ENCODE data around the gene RNF115. TPM values are rescaled to one million over a fixed set of nuclear protein-coding genes. Genes with fewer than 3 reads are reported as not detected.

The RNF115 gene
- total RNA-seq, 1 experiment from 2014 or later, result 17.5 TPM

GRCh38 chr1:145858901-145859490 is 35.1 kb upstream of the RNF115 start, which contains the start of gene PIAS3:
PIAS3 (minus strand) TSS chr1:145859081; CDS start chr1:145858990, 91 bp downstream.
- Histone ChIP-seq H3K27me3 (replicated peaks; ENCODE audit: control insufficient read depth, insufficient read depth, low read length) (no peaks in the 10 kb centered on the region), H3K4me3 (ENCODE audit: low read depth, low read length) (peak within 1 kb of the TSS; percentile 85), H3K9me3 (no peaks in the 10 kb centered on the region), H3K36me3 (ENCODE audit: control insufficient read depth, insufficient read depth, low read length) (peaks cover 3% of the 10 kb centered on the region; the same call in 1 of the 2 replicates), H3K4me1 (peaks cover 3% of the 10 kb centered on the region; the same call in 1 of the 2 replicates)
- Mint-ChIP-seq H3K4me1 (ENCODE audit: low read depth, unreplicated experiment) (peaks cover 7% of the 10 kb centered on the region), H3K36me3 (ENCODE audit: insufficient read depth, unreplicated experiment) (peaks cover 18% of the 10 kb centered on the region), H3K27me3 (ENCODE audit: insufficient read depth, unreplicated experiment) (no peaks in the 10 kb centered on the region), H3K4me3 (ENCODE audit: unreplicated experiment) (peak within 1 kb of the TSS; percentile 92), H3K27ac (ENCODE audit: unreplicated experiment) (peak within 1 kb of the TSS; percentile 78), H3K9me3 (ENCODE audit: unreplicated experiment) (no peaks in the 10 kb centered on the region)
- intact Hi-C loops (cut with micrococcal nuclease; ENCODE audit: unreplicated experiment), result loop anchor here (1.0 to 2.0 kb wide), 2 partner anchors 14 to 26 kb away; partner anchors contain the start of genes ANKRD35 and NUDT17
- peak; percentile 96 to 97 for DNase-seq
- TF ChIP-seq, protein P1, sequence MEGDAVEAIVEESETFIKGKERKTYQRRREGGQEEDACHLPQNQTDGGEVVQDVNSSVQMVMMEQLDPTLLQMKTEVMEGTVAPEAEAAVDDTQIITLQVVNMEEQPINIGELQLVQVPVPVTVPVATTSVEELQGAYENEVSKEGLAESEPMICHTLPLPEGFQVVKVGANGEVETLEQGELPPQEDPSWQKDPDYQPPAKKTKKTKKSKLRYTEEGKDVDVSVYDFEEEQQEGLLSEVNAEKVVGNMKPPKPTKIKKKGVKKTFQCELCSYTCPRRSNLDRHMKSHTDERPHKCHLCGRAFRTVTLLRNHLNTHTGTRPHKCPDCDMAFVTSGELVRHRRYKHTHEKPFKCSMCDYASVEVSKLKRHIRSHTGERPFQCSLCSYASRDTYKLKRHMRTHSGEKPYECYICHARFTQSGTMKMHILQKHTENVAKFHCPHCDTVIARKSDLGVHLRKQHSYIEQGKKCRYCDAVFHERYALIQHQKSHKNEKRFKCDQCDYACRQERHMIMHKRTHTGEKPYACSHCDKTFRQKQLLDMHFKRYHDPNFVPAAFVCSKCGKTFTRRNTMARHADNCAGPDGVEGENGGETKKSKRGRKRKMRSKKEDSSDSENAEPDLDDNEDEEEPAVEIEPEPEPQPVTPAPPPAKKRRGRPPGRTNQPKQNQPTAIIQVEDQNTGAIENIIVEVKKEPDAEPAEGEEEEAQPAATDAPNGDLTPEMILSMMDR (IDR thresholded peaks at IDR 0.05; ENCODE audit: insufficient read depth in 1 of 2, low read depth in 1 of 2, low read length in 1 of 2, severe bottlenecking in 1 of 2, unreplicated experiment in 1 of 2), result no peak
- ChIA-PET POLR2A (interaction anchor here (0.6 to 2.1 kb wide), 13 partner anchors 9 to 180 kb away, joined by 3 to 30 read pairs (median 6); partner anchors contain the start of genes ANKRD34A, LIX1L, NUDT17 and PDZK1), CTCF (interaction anchor here (0.6 to 4.3 kb wide), 11 partner anchors 12 to 173 kb away, joined by 3 to 136 read pairs (median 4); partner anchors contain the start of genes ANKRD35, NUDT17, PEX11B and RBM8A)
- no TSS peak for BruUV-seq (replicated peaks)

GRCh38 chr1:145858238-145858900 is 34.5 kb upstream of the RNF115 start:
- ChIA-PET CTCF (interaction anchor here (0.6 to 4.3 kb wide), 10 partner anchors 12 to 174 kb away, joined by 3 to 136 read pairs (median 4); partner anchors contain the start of genes ANKRD35, NUDT17, PEX11B and RBM8A), POLR2A (interaction anchor here (0.6 to 2.1 kb wide), 9 partner anchors 12 to 159 kb away, joined by 3 to 30 read pairs (median 6); partner anchors contain the start of genes ANKRD34A, NUDT17, PDZK1 and POLR3C)
- H3K4me1 Mint-ChIP-seq (ENCODE audit: low read depth, unreplicated experiment), result peaks cover 7% of the 10 kb centered on the region
- no peaks in the 10 kb centered on the region for H3K9me3 Mint-ChIP-seq (ENCODE audit: unreplicated experiment)
- peak overlapping the region; percentile 78 for H3K27ac Mint-ChIP-seq (ENCODE audit: unreplicated experiment)
- DNase-seq, result peak; percentile 65 to 66
- TF ChIP-seq, protein P1 (IDR thresholded peaks at IDR 0.05; ENCODE audit: insufficient read depth in 1 of 2, low read depth in 1 of 2, low read length in 1 of 2, severe bottlenecking in 1 of 2, unreplicated experiment in 1 of 2), result peak in 1 of 2 experiments; percentile 3
- BruUV-seq (replicated peaks), result no TSS peak
- H3K27me3 Mint-ChIP-seq (ENCODE audit: insufficient read depth, unreplicated experiment), result no peaks in the 10 kb centered on the region
- Histone ChIP-seq H3K4me1 (peaks cover 3% of the 10 kb centered on the region; the same call in 1 of the 2 replicates), H3K27me3 (replicated peaks; ENCODE audit: control insufficient read depth, insufficient read depth, low read length) (no peaks in the 10 kb centered on the region), H3K4me3 (ENCODE audit: low read depth, low read length) (peak overlapping the region; percentile 85), H3K9me3 (no peaks in the 10 kb centered on the region), H3K36me3 (ENCODE audit: control insufficient read depth, insufficient read depth, low read length) (peaks cover 3% of the 10 kb centered on the region; the same call in 1 of the 2 replicates)
- intact Hi-C loops (cut with micrococcal nuclease; ENCODE audit: unreplicated experiment), result loop anchor here (1.0 to 2.0 kb wide), 2 partner anchors 13 to 26 kb away; partner anchors contain the start of genes ANKRD35 and NUDT17
- peak overlapping the region; percentile 92 for H3K4me3 Mint-ChIP-seq (ENCODE audit: unreplicated experiment)
- H3K36me3 Mint-ChIP-seq (ENCODE audit: insufficient read depth, unreplicated experiment), result peaks cover 18% of the 10 kb centered on the region

DNA sequence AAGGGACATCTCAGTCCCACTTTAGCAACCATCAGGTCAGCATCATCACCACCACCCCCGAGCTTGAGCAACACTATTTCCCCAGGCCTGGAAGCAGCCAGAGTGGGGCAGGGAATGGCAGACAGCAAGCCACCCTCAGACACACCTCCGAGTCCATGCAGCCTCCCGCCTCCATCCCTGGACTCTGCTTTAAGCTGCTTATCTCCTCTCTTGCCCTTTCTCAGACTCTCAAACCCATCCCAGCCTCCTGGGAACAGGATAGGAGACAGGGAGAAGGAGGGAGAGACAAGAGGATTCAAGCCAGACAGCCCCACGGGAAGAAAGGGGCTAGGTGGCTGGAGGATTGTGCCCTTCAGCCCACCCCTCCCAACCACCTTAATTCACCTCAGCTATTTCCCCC is 33.3 kb upstream of the RNF115 start:
- Mint-ChIP-seq H3K4me3 (ENCODE audit: unreplicated experiment) (no peak overlapping the region), H3K36me3 (ENCODE audit: insufficient read depth, unreplicated experiment) (peaks cover 26% of the 10 kb centered on the region), H3K27ac (ENCODE audit: unreplicated experiment) (no peak overlapping the region), H3K27me3 (ENCODE audit: insufficient read depth, unreplicated experiment) (no peaks in the 10 kb centered on the region), H3K9me3 (ENCODE audit: unreplicated experiment) (no peaks in the 10 kb centered on the region), H3K4me1 (ENCODE audit: low read depth, unreplicated experiment) (peaks cover 7% of the 10 kb centered on the region)
- Histone ChIP-seq H3K9me3 (no peaks in the 10 kb centered on the region), H3K4me3 (ENCODE audit: low read depth, low read length) (no peak overlapping the region), H3K27me3 (replicated peaks; ENCODE audit: control insufficient read depth, insufficient read depth, low read length) (no peaks in the 10 kb centered on the region), H3K36me3 (ENCODE audit: control insufficient read depth, insufficient read depth, low read length) (peaks cover 3% of the 10 kb centered on the region; the same call in 1 of the 2 replicates), H3K4me1 (peaks cover 3% of the 10 kb centered on the region; the same call in 1 of the 2 replicates)
- TF ChIP-seq, protein P1 (IDR thresholded peaks at IDR 0.05; ENCODE audit: insufficient read depth in 1 of 2, low read depth in 1 of 2, low read length in 1 of 2, severe bottlenecking in 1 of 2, unreplicated experiment in 1 of 2), result no peak
- no TSS peak for BruUV-seq (replicated peaks)
- intact Hi-C loops (cut with micrococcal nuclease; ENCODE audit: unreplicated experiment), result no loop called here
- DNase-seq, result no peak
- ChIA-PET CTCF (interaction anchor here (0.9 to 4.3 kb wide), 2 partner anchors 10 to 35 kb away, joined by 3 to 136 read pairs; partner anchors contain the start of gene NUDT17), POLR2A (no interaction called here)

Measured in Caco-2 (cell line).